Umbilical cord (tissue), 2 donors: ENCODE data around the gene CELF2. TPM values are rescaled to one million over a fixed set of nuclear protein-coding genes. Genes with fewer than 3 reads are reported as not detected.

Experiments
- DNase-seq: peaks from one replicate; pipeline ENCODE4 v3.0.0-alpha.2; 2015; ENCODE audit warnings: low spot score
- total RNA-seq: library from RNA; depleted of rRNA; stranded (reverse); fragments of >200 nt; gene quantifications from one replicate; pipeline ENCODE4 v1.2.3, GENCODE V29; 2014; ENCODE audit warnings: low replicate concordance; ENCODE audit not compliant: insufficient read depth

Gene CELF2
- total RNA-seq, 1 donor from 2014 or later = 10.1 TPM

- no peak for DNase-seq
Measured at GRCh38 chr10:11023009-11023953, 5.6 kb downstream of the CELF2 start.

GRCh38 chr10:11024596-11024995 lies 6.9 kb downstream of the CELF2 start:
- no peak for DNase-seq

- DNase-seq = no peak
Measured at GRCh38 chr10:11025978-11026377, 8.3 kb downstream of the CELF2 start.

- DNase-seq = no peak
Measured at GRCh38 chr10:11026773-11027172, 9.1 kb downstream of the CELF2 start.

GRCh38 chr10:11034762-11035161 lies 17.1 kb downstream of the CELF2 start:
- no peak for DNase-seq

- no peak for DNase-seq
Measured at GRCh38 chr10:11035301-11035991, 17.8 kb downstream of the CELF2 start.

GRCh38 chr10:11036424-11037011 lies 18.8 kb downstream of the CELF2 start:
- DNase-seq = peak; percentile 27

- DNase-seq = no peak
Measured at GRCh38 chr10:11037991-11038390, 20.3 kb downstream of the CELF2 start.

GRCh38 chr10:11042357-11042756 lies 24.7 kb downstream of the CELF2 start:
- no peak for DNase-seq

GRCh38 chr10:11043039-11043438 lies 25.4 kb downstream of the CELF2 start:
- no peak for DNase-seq

- DNase-seq = no peak
Measured at GRCh38 chr10:11043446-11044127, 25.9 kb downstream of the CELF2 start.

- no peak for DNase-seq
Measured at GRCh38 chr10:11045487-11045886, 27.8 kb downstream of the CELF2 start.

GRCh38 chr10:11045995-11046775 lies 28.5 kb downstream of the CELF2 start:
- no peak for DNase-seq

- DNase-seq = no peak
Measured at GRCh38 chr10:11046776-11047160, 29.1 kb downstream of the CELF2 start.

- no peak for DNase-seq
Measured at GRCh38 chr10:11048707-11049278, 31.1 kb downstream of the CELF2 start.

GRCh38 chr10:11049806-11050205 lies 32.1 kb downstream of the CELF2 start:
- DNase-seq = no peak

- peak; percentile 35 for DNase-seq
Measured at GRCh38 chr10:11050301-11051287, 32.9 kb downstream of the CELF2 start.

GRCh38 chr10:11057018-11057417 lies 39.3 kb downstream of the CELF2 start:
- no peak for DNase-seq

GRCh38 chr10:11057448-11057847 lies 39.8 kb downstream of the CELF2 start:
- no peak for DNase-seq
